Effector CD8-positive, alpha-beta T cell (primary cell): Measurements from ENCODE around the gene ISM2.

Experiments
- DNase-seq: peaks from one replicate; lab custom pipeline; 2025; lab: John Stamatoyannopoulos, UW

The ISM2 gene

GRCh38 chr14:77508249-77508648, 9.6 kb upstream of the ISM2 start:
- DNase-seq = no peak

- DNase-seq = no peak
These were observed 9.1 kb upstream of the ISM2 start for GRCh38 chr14:77507762-77508161.

GRCh38 chr14:77505031-77505430, 6.4 kb upstream of the ISM2 start:
- no peak for DNase-seq

- DNase-seq = no peak
These were observed 4.5 kb upstream of the ISM2 start for GRCh38 chr14:77503138-77503537.

GRCh38 chr14:77502109-77502782, 3.6 kb upstream of the ISM2 start:
- DNase-seq = no peak

- no peak for DNase-seq
These were observed 440 bp upstream of the ISM2 start for GRCh38 chr14:77498984-77499527.

GRCh38 chr14:77495334-77495733, 3.3 kb downstream of the ISM2 start:
- DNase-seq = no peak

GRCh38 chr14:77491056-77491455, 7.6 kb downstream of the ISM2 start:
- no peak for DNase-seq

- no peak for DNase-seq
These were observed 8.1 kb downstream of the ISM2 start for GRCh38 chr14:77490347-77490986.

GRCh38 chr14:77489041-77489440, 9.6 kb downstream of the ISM2 start:
- no peak for DNase-seq

GRCh38 chr14:77488558-77488957, 10.1 kb downstream of the ISM2 start:
- DNase-seq = no peak

GRCh38 chr14:77485901-77486678, 12.5 kb downstream of the ISM2 start:
- no peak for DNase-seq

GRCh38 chr14:77485256-77485655, 13.4 kb downstream of the ISM2 start:
- no peak for DNase-seq

- DNase-seq = no peak
These were observed 16.2 kb downstream of the ISM2 start for GRCh38 chr14:77482422-77482821.

GRCh38 chr14:77478796-77479195, 19.8 kb downstream of the ISM2 start:
- no peak for DNase-seq

- DNase-seq = no peak
These were observed 20.6 kb downstream of the ISM2 start for GRCh38 chr14:77478029-77478428.

- DNase-seq = no peak
These were observed 23.0 kb downstream of the ISM2 start for GRCh38 chr14:77475432-77476115.

- DNase-seq = no peak
These were observed 24.0 kb downstream of the ISM2 start for GRCh38 chr14:77474479-77475177.

- no peak for DNase-seq
These were observed 24.7 kb downstream of the ISM2 start for GRCh38 chr14:77473921-77474320.

GRCh38 chr14:77470224-77470870, 28.3 kb downstream of the ISM2 start:
- DNase-seq = no peak

GRCh38 chr14:77469539-77469938, 29.1 kb downstream of the ISM2 start:
- no peak for DNase-seq
